H9 (cell line): ENCODE results near the gene ADGRB3. TPM values are rescaled to one million over a fixed set of nuclear protein-coding genes. Genes with fewer than 3 reads are reported as not detected.
A peak's percentile ranks its signal among the peaks of the same experiment; 100 is the strongest.

Experiments used
- DNase-seq: peaks from one replicate; pipeline ENCODE4 v3.0.0-alpha.2; 2017
- H2AFZ ChIP-seq: one replicate; pipeline ENCODE4 v1.6.1; 2013; ENCODE audit warnings: mild to moderate bottlenecking, low read length, control low read depth, moderate library complexity
- H2AK5ac ChIP-seq: 2 replicates; pipeline ENCODE4 v1.6.1; 2013; ENCODE audit warnings: low read length, control low read depth, mixed read lengths; ENCODE audit not compliant: insufficient read length
- H2BK120ac ChIP-seq: one replicate; pipeline ENCODE4 v1.6.1; 2013; ENCODE audit warnings: low read depth, mild to moderate bottlenecking, low read length, control low read depth, inconsistent platforms; ENCODE audit not compliant: poor library complexity, severe bottlenecking
- H2BK12ac ChIP-seq: 2 replicates; pipeline ENCODE4 v1.6.1; 2013; ENCODE audit warnings: low read length, control low read depth, mixed read lengths, low read depth; ENCODE audit not compliant: insufficient read length
- H2BK15ac ChIP-seq: 2 replicates; pipeline ENCODE4 v1.6.1; 2013; ENCODE audit warnings: low read depth, low read length, control low read depth
- H2BK20ac ChIP-seq: one replicate; pipeline ENCODE4 v1.6.1; 2013; ENCODE audit warnings: low read depth, mild to moderate bottlenecking, low read length, control low read depth, inconsistent platforms; ENCODE audit not compliant: poor library complexity, severe bottlenecking
- H2BK5ac ChIP-seq: 2 replicates; pipeline ENCODE4 v1.6.1; 2013; ENCODE audit warnings: low read length, control low read depth, mixed read lengths; ENCODE audit not compliant: insufficient read length
- H3K14ac ChIP-seq: 2 replicates; pipeline ENCODE4 v1.6.1; 2013; ENCODE audit warnings: low read length, control low read depth; ENCODE audit not compliant: insufficient read depth
- H3K18ac ChIP-seq: 2 replicates; pipeline ENCODE4 v1.6.1; 2013; ENCODE audit warnings: low read depth, mild to moderate bottlenecking, mixed read lengths, low read length, control low read depth; ENCODE audit not compliant: insufficient read length
- H3K23ac ChIP-seq: 2 replicates; pipeline ENCODE4 v1.6.1; 2013; ENCODE audit warnings: low read length, control low read depth, mixed read lengths, low read depth; ENCODE audit not compliant: insufficient read length
- H3K23me2 ChIP-seq: 2 replicates; pipeline ENCODE4 v1.6.1; 2013; ENCODE audit warnings: low read depth, mild to moderate bottlenecking, mixed read lengths, low read length, control low read depth; ENCODE audit not compliant: insufficient read length, poor library complexity, severe bottlenecking
- H3K27ac ChIP-seq: 2 replicates; pipeline ENCODE4 v1.5.1; 2013; ENCODE audit warnings: low read length, control low read depth, mixed read lengths, low read depth; ENCODE audit not compliant: insufficient read length
- H3K27me3 ChIP-seq: 2 replicates; pipeline ENCODE4 v1.6.1; 2013; ENCODE audit warnings: low read length, control low read depth, inconsistent platforms; ENCODE audit not compliant: insufficient read depth
- H3K4ac ChIP-seq: 2 replicates; pipeline ENCODE4 v1.6.1; 2013; ENCODE audit warnings: low read depth, mild to moderate bottlenecking, control low read depth, inconsistent platforms, low read length, moderate library complexity
- H3K4me1 ChIP-seq: 2 replicates; pipeline ENCODE4 v1.6.1; 2013; ENCODE audit warnings: low read length, control low read depth, inconsistent platforms; ENCODE audit not compliant: insufficient read depth
- H3K4me2 ChIP-seq: 2 replicates; pipeline ENCODE4 v1.6.1; 2013; ENCODE audit warnings: low read length, control low read depth, mixed read lengths; ENCODE audit not compliant: insufficient read length, insufficient read depth
- H3K56ac ChIP-seq: 2 replicates; pipeline ENCODE4 v1.6.1; 2013; ENCODE audit warnings: low read depth, mild to moderate bottlenecking, mixed read lengths, low read length, control low read depth; ENCODE audit not compliant: insufficient read length
- H3K79me1 ChIP-seq: 2 replicates; pipeline ENCODE4 v1.6.1; 2013; ENCODE audit warnings: low read depth, mild to moderate bottlenecking, moderate library complexity, low read length, control low read depth, inconsistent platforms; ENCODE audit not compliant: insufficient read depth, poor library complexity, severe bottlenecking
- H3K79me2 ChIP-seq: 2 replicates; pipeline ENCODE4 v1.6.1; 2013; ENCODE audit warnings: low read length, control low read depth, inconsistent platforms; ENCODE audit not compliant: insufficient read depth
- H3K9ac ChIP-seq: 2 replicates; pipeline ENCODE4 v1.6.1; 2013; ENCODE audit warnings: low read length, control low read depth, mixed read lengths; ENCODE audit not compliant: insufficient read length; ENCODE audit errors: extremely low read depth
- H3K9me3 ChIP-seq: one replicate; pipeline ENCODE4 v1.6.1; 2013; ENCODE audit warnings: low read depth, low read length, inconsistent platforms; ENCODE audit not compliant: control insufficient read depth
- H3T11ph ChIP-seq: one replicate; pipeline ENCODE4 v1.6.1; 2013; ENCODE audit warnings: mild to moderate bottlenecking, low read length, control low read depth, inconsistent platforms
- H4K20me1 ChIP-seq: one replicate; pipeline ENCODE4 v1.6.1; 2013; ENCODE audit not compliant: control insufficient read depth, insufficient read length, insufficient read depth
- H4K5ac ChIP-seq: 2 replicates; pipeline ENCODE4 v1.6.1; 2013; ENCODE audit warnings: low read depth, mild to moderate bottlenecking, mixed read lengths, low read length, control low read depth; ENCODE audit not compliant: insufficient read length
- H4K8ac ChIP-seq: replicated peaks from 2 replicates; pipeline ENCODE4 v1.6.1; 2013; ENCODE audit warnings: low read length, control low read depth, mixed read lengths, low read depth; ENCODE audit not compliant: insufficient read length
- H4K91ac ChIP-seq: 2 replicates; pipeline ENCODE4 v1.6.1; 2013; ENCODE audit warnings: low read depth, mild to moderate bottlenecking, moderate library complexity, mixed read lengths, low read length, control low read depth; ENCODE audit not compliant: insufficient read length
- H3K27ac Mint-ChIP-seq, 3 experiments: 2 replicates in 2 of 3; 3 replicates in 1 of 3; pipeline ENCODE4 v1.8.0; 2020 to 2021; ENCODE audit warnings: mixed read lengths in 3 of 3, mild to moderate bottlenecking in 1 of 3, moderate library complexity in 1 of 3
- H3K27me3 Mint-ChIP-seq: 2 replicates; pipeline ENCODE4 v1.8.0; 2021; ENCODE audit warnings: low read depth, mild to moderate bottlenecking, moderate library complexity, mixed read lengths
- H3K36me3 Mint-ChIP-seq, 3 experiments: 2 replicates in 2 of 3; 3 replicates in 1 of 3; pipeline ENCODE4 v1.8.0; 2020 to 2021; ENCODE audit warnings: low read depth in 3 of 3, mixed read lengths in 3 of 3; ENCODE audit not compliant: insufficient read depth in 1 of 3
- H3K4me1 Mint-ChIP-seq, 2 experiments: 2 replicates each; pipeline ENCODE4 v1.8.0; 2020; ENCODE audit warnings: mixed read lengths in 2 of 2
- H3K4me3 Mint-ChIP-seq, 2 experiments: 2 replicates in 1 of 2; 3 replicates in 1 of 2; pipeline ENCODE4 v1.8.0; 2020 to 2021; ENCODE audit warnings: mild to moderate bottlenecking in 2 of 2, mixed read lengths in 2 of 2, moderate library complexity in 1 of 2
- H3K9me3 Mint-ChIP-seq, 2 experiments: 2 replicates in 1 of 2; 3 replicates in 1 of 2; pipeline ENCODE4 v1.8.0; 2020; ENCODE audit warnings: mild to moderate bottlenecking in 2 of 2, mixed read lengths in 2 of 2, moderate library complexity in 1 of 2
- WGBS: extraction: QIAGEN DNeasy Blood & Tissue Kit; methylation state at CpG from one replicate; pipeline ENCODE4 v1.1.7; 2013; ENCODE audit warnings: missing lambda C conversion rate, low lambda C conversion rate, mixed read lengths; ENCODE audit not compliant: insufficient read length; ENCODE audit errors: extremely low coverage; 5-methylcytosine and 5-hydroxymethylcytosine counted together
- total RNA-seq: library from RNA; stranded (reverse); gene quantifications from 2 replicates; pipeline ENCODE4 v1.2.1, GENCODE V29; 2021
- TF ChIP-seq, protein P1 (sequence below): fragments of 200-600 bp; sonication (generic); conservative IDR thresholded peaks from 3 replicates; pipeline ENCODE4 v1.8.0; 2021; ENCODE audit warnings: antibody characterized with exemption, mild to moderate bottlenecking

Gene ADGRB3
- total RNA-seq, 1 experiment from 2014 or later = 0.37 TPM

- Histone ChIP-seq H3K4me2 (peak overlapping the region; percentile 93), H2BK12ac (no peak overlapping the region), H2BK20ac (no peak overlapping the region), H4K5ac (no peak overlapping the region), H3K14ac (no peak overlapping the region), H3K9me3 (no peaks in the 10 kb centered on the region), H3K18ac (no peak overlapping the region), H3K56ac (no peak overlapping the region), H3T11ph (no peak overlapping the region), H3K79me1 (no peaks in the 10 kb centered on the region), H3K4ac (no peak overlapping the region), H4K91ac (no peak overlapping the region), H3K9ac (no peak overlapping the region), H4K8ac (no peak overlapping the region), H2BK5ac (no peak overlapping the region), H2AK5ac (no peak overlapping the region), H3K27ac (no peak overlapping the region), H4K20me1 (no peaks in the 10 kb centered on the region), H3K23me2 (peaks cover 25% of the 10 kb centered on the region), H3K27me3 (peaks cover 4% of the 10 kb centered on the region; the same call in 1 of the 2 replicates), H3K23ac (no peak overlapping the region), H3K4me1 (peaks cover 6% of the 10 kb centered on the region; the same call in 1 of the 2 replicates), H2BK15ac (no peak overlapping the region), H2AFZ (no peak overlapping the region), H2BK120ac (no peak overlapping the region), H3K79me2 (no peaks in the 10 kb centered on the region)
- peaks cover 88% of the 10 kb centered on the region for H3K27me3 Mint-ChIP-seq
- TF ChIP-seq, protein P1, sequence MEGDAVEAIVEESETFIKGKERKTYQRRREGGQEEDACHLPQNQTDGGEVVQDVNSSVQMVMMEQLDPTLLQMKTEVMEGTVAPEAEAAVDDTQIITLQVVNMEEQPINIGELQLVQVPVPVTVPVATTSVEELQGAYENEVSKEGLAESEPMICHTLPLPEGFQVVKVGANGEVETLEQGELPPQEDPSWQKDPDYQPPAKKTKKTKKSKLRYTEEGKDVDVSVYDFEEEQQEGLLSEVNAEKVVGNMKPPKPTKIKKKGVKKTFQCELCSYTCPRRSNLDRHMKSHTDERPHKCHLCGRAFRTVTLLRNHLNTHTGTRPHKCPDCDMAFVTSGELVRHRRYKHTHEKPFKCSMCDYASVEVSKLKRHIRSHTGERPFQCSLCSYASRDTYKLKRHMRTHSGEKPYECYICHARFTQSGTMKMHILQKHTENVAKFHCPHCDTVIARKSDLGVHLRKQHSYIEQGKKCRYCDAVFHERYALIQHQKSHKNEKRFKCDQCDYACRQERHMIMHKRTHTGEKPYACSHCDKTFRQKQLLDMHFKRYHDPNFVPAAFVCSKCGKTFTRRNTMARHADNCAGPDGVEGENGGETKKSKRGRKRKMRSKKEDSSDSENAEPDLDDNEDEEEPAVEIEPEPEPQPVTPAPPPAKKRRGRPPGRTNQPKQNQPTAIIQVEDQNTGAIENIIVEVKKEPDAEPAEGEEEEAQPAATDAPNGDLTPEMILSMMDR = no peak
- H3K36me3 Mint-ChIP-seq = no peaks in the 10 kb centered on the region
- H3K27ac Mint-ChIP-seq = no peak overlapping the region
- WGBS = no CpG with 5 or more reads among the region's 5 CpGs
- H3K9me3 Mint-ChIP-seq = no peaks in the 10 kb centered on the region; a peak in 3 of 5 replicates
- no peak for DNase-seq
- H3K4me1 Mint-ChIP-seq = peaks cover 32 to 35% of the 10 kb centered on the region in 2 experiments
- peak overlapping the region in 1 of 2 experiments; percentile 96; a peak in 2 of 5 replicates for H3K4me3 Mint-ChIP-seq
Measured at GRCh38 chr6:68636666-68637065, 1.6 kb downstream of the ADGRB3 start.
